Measurements from ENCODE around the gene LDB2. TPM values are rescaled to one million over a fixed set of nuclear protein-coding genes. Genes with fewer than 3 reads are reported as not detected.

LDB2 gene
- total and polyA plus RNA-seq, 2 donors (not counting 1 experiment from before 2014, with no cell fraction given) = not detected

DNA sequence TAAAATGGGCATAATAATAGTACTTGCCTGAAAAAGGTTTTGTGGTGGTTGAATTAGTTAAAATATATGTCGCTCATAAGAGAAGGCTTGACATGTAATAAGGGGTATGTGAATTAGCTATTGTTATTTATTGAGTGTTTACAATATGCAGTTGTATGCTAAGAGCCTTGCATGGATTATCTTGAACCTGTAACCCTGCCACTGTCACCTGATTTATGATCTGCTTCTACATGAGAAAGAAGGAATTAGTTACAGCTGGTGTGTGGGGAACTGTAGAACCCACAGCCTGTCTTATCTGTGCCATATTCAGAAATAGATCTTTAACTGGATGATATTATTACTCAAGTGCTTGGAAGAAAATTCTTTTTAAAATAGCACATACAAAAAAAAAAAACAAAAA lies 227.7 kb downstream of the LDB2 start:
- no peak overlapping the region for H3K4me3 Mint-ChIP-seq
- H3K4me3 ChIP-seq (ENCODE audit: control extremely low read depth in 1 of 5, extremely low read depth in 1 of 5, insufficient read depth in 1 of 5, low read depth in 2 of 5, low read length in 4 of 5) = no peak overlapping the region
- no peaks in the 10 kb centered on the region for H4K20me1 ChIP-seq (ENCODE audit: control insufficient read depth, insufficient read depth, low read length, poor library complexity, severe bottlenecking)
- ATAC-seq (ENCODE audit: low read depth) (no peak), DNase-seq (no peak)
- no peaks in the 10 kb centered on the region for H3K27me3 ChIP-seq (replicated peaks in 1 of 4; ENCODE audit: control extremely low read depth in 1 of 4, control insufficient read depth in 3 of 4, insufficient read depth in 4 of 4, low read length in 3 of 4)
- no peaks in the 10 kb centered on the region for H3K9me3 Mint-ChIP-seq (ENCODE audit: insufficient read depth)
- no peak overlapping the region for H2AFZ ChIP-seq (ENCODE audit: insufficient read depth, low read depth, low read length, poor library complexity, severe bottlenecking)
- intact Hi-C loops (cut with micrococcal nuclease) = no loop called here
- TF ChIP-seq, protein P1, sequence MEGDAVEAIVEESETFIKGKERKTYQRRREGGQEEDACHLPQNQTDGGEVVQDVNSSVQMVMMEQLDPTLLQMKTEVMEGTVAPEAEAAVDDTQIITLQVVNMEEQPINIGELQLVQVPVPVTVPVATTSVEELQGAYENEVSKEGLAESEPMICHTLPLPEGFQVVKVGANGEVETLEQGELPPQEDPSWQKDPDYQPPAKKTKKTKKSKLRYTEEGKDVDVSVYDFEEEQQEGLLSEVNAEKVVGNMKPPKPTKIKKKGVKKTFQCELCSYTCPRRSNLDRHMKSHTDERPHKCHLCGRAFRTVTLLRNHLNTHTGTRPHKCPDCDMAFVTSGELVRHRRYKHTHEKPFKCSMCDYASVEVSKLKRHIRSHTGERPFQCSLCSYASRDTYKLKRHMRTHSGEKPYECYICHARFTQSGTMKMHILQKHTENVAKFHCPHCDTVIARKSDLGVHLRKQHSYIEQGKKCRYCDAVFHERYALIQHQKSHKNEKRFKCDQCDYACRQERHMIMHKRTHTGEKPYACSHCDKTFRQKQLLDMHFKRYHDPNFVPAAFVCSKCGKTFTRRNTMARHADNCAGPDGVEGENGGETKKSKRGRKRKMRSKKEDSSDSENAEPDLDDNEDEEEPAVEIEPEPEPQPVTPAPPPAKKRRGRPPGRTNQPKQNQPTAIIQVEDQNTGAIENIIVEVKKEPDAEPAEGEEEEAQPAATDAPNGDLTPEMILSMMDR (IDR thresholded peaks at IDR 0.05) = no peak
- TF ChIP-seq EZH2 (IDR thresholded peaks at IDR 0.05; ENCODE audit: borderline replicate concordance, insufficient read depth, low read depth, low read length, poor library complexity, severe bottlenecking) = no peak
- no peaks in the 10 kb centered on the region for H3K4me1 Mint-ChIP-seq
- POLR2A ChIA-PET = no interaction called here
- WGBS (ENCODE audit: insufficient coverage) = 100% methylated on average over 1 of the region's 1 CpG
- H3K79me2 ChIP-seq (ENCODE audit: control insufficient read depth, insufficient read depth, low read length) = no peaks in the 10 kb centered on the region
- no peaks in the 10 kb centered on the region for H3K36me3 ChIP-seq (replicated peaks in 1 of 2; ENCODE audit: control extremely low read depth in 1 of 2, control insufficient read depth in 1 of 2, extremely low read depth in 1 of 2, insufficient read depth in 2 of 2, low read length in 1 of 2)
- no peak overlapping the region for H3K27ac ChIP-seq (ENCODE audit: low read length in 2 of 2)
- H3K4me1 ChIP-seq (ENCODE audit: control insufficient read depth in 2 of 2, insufficient read depth in 2 of 2, low read length in 2 of 2) = no peaks in the 10 kb centered on the region
- no peaks in the 10 kb centered on the region for H3K27me3 Mint-ChIP-seq
- no peak overlapping the region for H3K4me2 ChIP-seq (replicated peaks; ENCODE audit: low read depth, low read length, poor library complexity, severe bottlenecking)
- H3K27ac Mint-ChIP-seq = no peak overlapping the region
- H3K9me3 ChIP-seq (ENCODE audit: control extremely low read depth in 1 of 3, control insufficient read depth in 2 of 3, insufficient read depth in 1 of 3, low read length in 2 of 3) = no peaks in the 10 kb centered on the region
- CTCF ChIA-PET = no interaction called here
- H3K9ac ChIP-seq (ENCODE audit: low read length) = no peak overlapping the region

GRCh38 chr4:16669036-16669435 lies 229.4 kb downstream of the LDB2 start:
- Histone ChIP-seq H4K20me1 (ENCODE audit: control insufficient read depth, insufficient read depth, low read length, poor library complexity, severe bottlenecking) (no peaks in the 10 kb centered on the region), H3K9ac (ENCODE audit: low read length) (no peak overlapping the region), H3K27ac (ENCODE audit: low read length in 2 of 2) (no peak overlapping the region), H3K79me2 (ENCODE audit: control insufficient read depth, insufficient read depth, low read length) (no peaks in the 10 kb centered on the region), H3K4me1 (ENCODE audit: control insufficient read depth in 2 of 2, insufficient read depth in 2 of 2, low read length in 2 of 2) (no peaks in the 10 kb centered on the region), H2AFZ (ENCODE audit: insufficient read depth, low read depth, low read length, poor library complexity, severe bottlenecking) (no peak overlapping the region), H3K27me3 (replicated peaks in 1 of 4; ENCODE audit: control extremely low read depth in 1 of 4, control insufficient read depth in 3 of 4, insufficient read depth in 4 of 4, low read length in 3 of 4) (no peaks in the 10 kb centered on the region), H3K9me3 (ENCODE audit: control extremely low read depth in 1 of 3, control insufficient read depth in 2 of 3, insufficient read depth in 1 of 3, low read length in 2 of 3) (no peaks in the 10 kb centered on the region), H3K36me3 (replicated peaks in 1 of 2; ENCODE audit: control extremely low read depth in 1 of 2, control insufficient read depth in 1 of 2, extremely low read depth in 1 of 2, insufficient read depth in 2 of 2, low read length in 1 of 2) (no peaks in the 10 kb centered on the region), H3K4me2 (replicated peaks; ENCODE audit: low read depth, low read length, poor library complexity, severe bottlenecking) (no peak overlapping the region), H3K4me3 (ENCODE audit: control extremely low read depth in 1 of 5, extremely low read depth in 1 of 5, insufficient read depth in 1 of 5, low read depth in 2 of 5, low read length in 4 of 5) (no peak overlapping the region)
- POLR2A ChIA-PET = no interaction called here
- CTCF ChIA-PET = no interaction called here
- intact Hi-C loops (cut with micrococcal nuclease) = no loop called here
- Mint-ChIP-seq H3K4me3 (no peak overlapping the region), H3K4me1 (no peaks in the 10 kb centered on the region), H3K27me3 (no peaks in the 10 kb centered on the region), H3K9me3 (ENCODE audit: insufficient read depth) (no peaks in the 10 kb centered on the region), H3K27ac (no peak overlapping the region)
- ATAC-seq (ENCODE audit: low read depth) (no peak), DNase-seq (no peak)
- TF ChIP-seq, protein P1 (IDR thresholded peaks at IDR 0.05) = no peak
- TF ChIP-seq EZH2 (IDR thresholded peaks at IDR 0.05; ENCODE audit: borderline replicate concordance, insufficient read depth, low read depth, low read length, poor library complexity, severe bottlenecking) = no peak
